Small intestine (tissue), 7 donors: ENCODE results near the gene FRAT2. TPM values are rescaled to one million over a fixed set of nuclear protein-coding genes. Genes with fewer than 3 reads are reported as not detected.

ENCODE experiments used
- DNase-seq, 2 donors: peaks; one replicate each; pipeline versions ENCODE4 v3.0.0 to v3.0.0-alpha.2; 2013
- FAIRE-seq: peaks from 2 replicates; lab custom pipeline; 2012; peaks lifted over from hg19 to GRCh38; lab: Jason Lieb, UNC
- H3K27ac ChIP-seq, 3 donors: one replicate each; pipeline ENCODE4 v1.5.1; 2013; ENCODE audit warnings: low read length in 2 of 3, mild to moderate bottlenecking in 2 of 3, control low read depth in 1 of 3, inconsistent platforms in 1 of 3, low read depth in 1 of 3, moderate library complexity in 1 of 3
- H3K27me3 ChIP-seq, 3 donors: one replicate each; pipeline ENCODE4 v1.6.1; 2013; ENCODE audit warnings: low read length in 3 of 3, inconsistent platforms in 1 of 3; ENCODE audit not compliant: control insufficient read depth in 3 of 3, insufficient read depth in 3 of 3
- H3K36me3 ChIP-seq, 3 donors: one replicate each; pipeline ENCODE4 v1.6.1; 2013; ENCODE audit warnings: low read length in 3 of 3, inconsistent platforms in 1 of 3, low read depth in 1 of 3, mild to moderate bottlenecking in 1 of 3, moderate library complexity in 1 of 3; ENCODE audit not compliant: control insufficient read depth in 3 of 3, insufficient read depth in 2 of 3
- H3K4me1 ChIP-seq, 3 donors: one replicate each; pipeline ENCODE4 v1.6.1; 2013; ENCODE audit warnings: low read length in 2 of 3, inconsistent platforms in 1 of 3, low read depth in 1 of 3, mild to moderate bottlenecking in 1 of 3, moderate library complexity in 1 of 3; ENCODE audit not compliant: control insufficient read depth in 3 of 3, insufficient read depth in 2 of 3
- H3K4me3 ChIP-seq, 3 donors: one replicate each; pipeline ENCODE4 v1.5.1; 2013; ENCODE audit warnings: low read length in 3 of 3, control low read depth in 1 of 3, inconsistent platforms in 1 of 3, low read depth in 1 of 3, mild to moderate bottlenecking in 1 of 3, moderate library complexity in 1 of 3
- H3K9me3 ChIP-seq, 2 donors: one replicate each; pipeline ENCODE4 v1.6.1; 2013; ENCODE audit warnings: low read depth in 1 of 2, low read length in 1 of 2; ENCODE audit not compliant: control insufficient read depth in 2 of 2, insufficient read depth in 1 of 2
- WGBS, 3 donors: extraction: QIAGEN DNeasy Blood & Tissue Kit; methylation state at CpG; one replicate each; pipeline ENCODE4 v1.1.7; 2013; 5-methylcytosine and 5-hydroxymethylcytosine counted together
- polyA plus RNA-seq, 4 donors: library from polyadenylated mRNA; stranded (reverse) in 3 of 4; unstranded in 1 of 4; fragments of 200-250 nt in 3 of 4; fragments of 120-200 nt in 1 of 4; gene quantifications; one replicate each; pipeline versions ENCODE4 v1.2.1 to v1.2.3, GENCODE V29; 2013
- donor health status: healthy with polysubstance abuse.
- donor health status: control.
- donor health status: control.
- donor health status: Bipolar disorder and iron deficiency.
- donor health status: healthy.

FRAT2 gene
- polyA plus RNA-seq, 4 donors: 23.2 to 38.2 (median 29.1) TPM

DNA sequence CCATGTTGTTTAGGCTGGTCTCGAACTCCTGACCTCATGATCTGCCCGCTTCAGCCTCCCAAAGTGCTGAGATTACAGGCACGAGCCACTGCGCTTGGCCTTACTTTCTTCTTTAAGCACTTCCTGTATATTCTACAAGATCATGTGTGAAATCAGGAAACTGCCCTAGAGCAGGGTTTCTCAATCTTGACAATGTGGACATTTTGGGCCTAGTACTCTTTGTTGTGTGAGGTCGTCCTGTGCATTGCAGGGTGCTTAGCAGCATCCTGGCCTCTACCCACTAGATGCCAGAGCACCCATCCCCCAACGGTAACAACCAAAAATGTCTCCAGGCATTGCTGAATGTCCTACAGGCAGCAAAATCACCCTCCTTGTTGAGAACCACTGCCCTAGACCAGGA, 41.9 kb upstream of the FRAT2 start:
- 82 to 92% (median 91%) methylated on average over 6 of the region's 6 CpGs for WGBS, 3 donors
- H3K4me3 ChIP-seq: no peak overlapping the region
- H3K27ac ChIP-seq: no peak overlapping the region
- H3K27me3 ChIP-seq: no peaks in the 10 kb centered on the region
- peaks cover 2 to 80% (median 5%) of the 10 kb centered on the region in 3 donors for H3K36me3 ChIP-seq
- no peaks in the 10 kb centered on the region for H3K9me3 ChIP-seq
- peaks cover 0 to 24% (median 4%) of the 10 kb centered on the region in 3 donors for H3K4me1 ChIP-seq
- no peak for FAIRE-seq
- no peak for DNase-seq

DNA sequence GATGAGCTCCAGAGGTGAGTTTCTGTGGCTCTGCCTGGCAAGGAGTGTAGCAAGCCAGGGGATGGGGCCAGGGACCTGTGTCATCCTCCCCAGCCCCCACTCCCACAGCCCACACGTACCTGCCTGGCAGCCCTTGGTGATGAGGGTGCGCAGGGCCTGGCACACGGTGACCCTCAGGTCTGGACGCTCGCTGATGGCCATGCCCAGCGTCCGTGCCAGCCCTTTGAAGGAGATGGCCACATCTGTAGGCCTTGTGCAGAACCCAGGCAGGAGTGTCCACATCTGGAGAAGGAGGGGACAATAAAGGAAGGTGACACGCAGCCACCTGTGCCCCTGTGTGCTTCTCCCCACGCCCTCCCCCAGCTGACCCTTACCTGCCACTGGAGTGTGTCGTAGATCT, 38.9 kb upstream of the FRAT2 start:
- Histone ChIP-seq H3K4me3 (no peak overlapping the region), H3K36me3 (peaks cover 2 to 88% (median 5%) of the 10 kb centered on the region in 3 donors), H3K4me1 (no peaks in the 10 kb centered on the region), H3K27ac (no peak overlapping the region), H3K27me3 (no peaks in the 10 kb centered on the region), H3K9me3 (no peaks in the 10 kb centered on the region)
- 97 to 99% (median 97%) methylated on average over 9 to 10 of the region's 10 CpGs for WGBS, 3 donors
- no peak for FAIRE-seq
- no peak for DNase-seq

DNA sequence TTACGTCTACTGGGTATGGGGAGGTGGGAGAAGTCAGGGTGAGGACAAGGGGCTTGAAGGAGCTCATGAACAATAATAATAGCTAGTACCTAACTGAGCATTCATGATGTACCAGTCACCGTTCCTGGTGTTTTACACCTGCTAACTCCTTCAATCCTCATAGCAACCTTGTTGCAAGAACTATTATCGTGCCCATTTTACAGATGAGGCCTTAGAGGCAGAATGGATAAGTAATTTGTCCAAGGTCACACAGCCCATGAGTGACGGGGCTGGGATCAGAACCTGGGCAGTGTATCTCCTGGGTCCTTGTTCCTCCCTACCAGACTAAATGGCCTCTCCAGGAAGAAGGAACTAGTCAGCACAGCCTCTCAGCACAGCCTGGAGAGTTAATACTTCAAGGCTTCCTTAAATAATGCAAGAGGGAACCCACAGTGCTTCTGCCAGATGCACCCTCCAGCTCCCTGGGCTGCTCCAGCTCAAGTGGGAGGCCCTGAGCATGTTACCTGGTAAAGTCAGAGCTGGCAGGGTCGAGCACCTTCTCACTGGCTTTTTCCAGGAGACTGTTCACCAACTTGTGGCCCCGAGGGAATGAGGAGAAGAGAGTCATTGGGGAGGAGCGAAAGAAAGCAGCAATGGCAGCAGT, 37.8 kb upstream of the FRAT2 start:
- WGBS, 3 donors: 92 to 95% (median 95%) methylated on average over 7 of the region's 7 CpGs
- peaks cover 2 to 87% (median 5%) of the 10 kb centered on the region in 3 donors for H3K36me3 ChIP-seq

DNA sequence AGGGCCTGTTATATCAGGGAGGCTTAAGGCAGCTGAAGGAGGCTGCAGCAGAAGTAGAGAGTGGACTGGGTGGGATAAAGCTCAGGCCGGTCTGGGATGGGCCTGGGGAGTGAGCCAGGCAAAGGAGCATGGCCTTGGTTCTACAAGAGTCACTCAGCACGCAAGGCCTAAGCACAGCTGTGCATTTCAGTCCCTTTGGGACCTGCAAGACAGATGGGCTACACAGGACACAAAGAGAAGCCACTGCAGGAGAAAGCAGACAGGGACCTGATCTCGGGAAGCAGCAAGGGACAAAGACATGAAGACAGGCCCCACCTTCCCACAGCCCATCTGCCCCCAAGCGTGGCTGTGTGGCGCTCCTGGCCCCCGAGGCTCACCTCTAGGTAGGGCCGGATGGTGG, 37.2 kb upstream of the FRAT2 start:
- Histone ChIP-seq H3K4me3 (no peak overlapping the region), H3K36me3 (peaks cover 2 to 87% (median 6%) of the 10 kb centered on the region in 3 donors), H3K27me3 (no peaks in the 10 kb centered on the region), H3K27ac (no peak overlapping the region), H3K9me3 (no peaks in the 10 kb centered on the region), H3K4me1 (no peaks in the 10 kb centered on the region)
- FAIRE-seq (no peak), DNase-seq (no peak)
- WGBS, 3 donors: 92 to 98% (median 92%) methylated on average over 7 of the region's 7 CpGs

More for the DNA sequence above, 37.8 kb upstream of the FRAT2 start:
- Histone ChIP-seq H3K27ac (no peak overlapping the region), H3K9me3 (no peaks in the 10 kb centered on the region), H3K4me3 (no peak overlapping the region), H3K4me1 (no peaks in the 10 kb centered on the region), H3K27me3 (no peaks in the 10 kb centered on the region)
- FAIRE-seq (no peak), DNase-seq (no peak)

DNA sequence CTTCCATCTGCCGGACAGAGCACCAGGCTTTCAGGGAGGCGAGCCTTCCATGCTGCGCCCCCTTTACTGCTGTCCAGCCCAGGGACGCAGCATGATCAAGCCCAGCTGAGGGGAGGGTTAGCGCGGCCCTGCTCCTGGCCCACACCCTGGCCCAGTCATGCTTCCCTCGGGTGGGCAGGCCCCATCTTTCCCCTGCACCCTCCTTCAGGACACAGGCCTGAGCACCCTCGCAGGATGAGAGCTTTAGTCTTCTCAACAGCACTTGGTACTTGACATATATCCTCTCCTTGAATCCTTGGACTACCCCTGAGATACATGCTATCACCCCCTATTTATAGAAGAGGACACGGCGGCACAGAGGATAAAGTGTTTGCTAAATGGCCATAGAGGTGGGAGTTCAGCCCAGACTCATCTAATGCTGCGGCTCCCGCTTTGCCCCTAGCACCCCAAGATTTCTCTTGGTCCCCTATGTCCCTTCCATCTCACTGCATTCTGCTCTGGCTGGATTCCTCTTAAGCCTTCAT, 32.7 kb upstream of the FRAT2 start:
- Histone ChIP-seq H3K36me3 (peaks cover 2 to 94% (median 7%) of the 10 kb centered on the region in 3 donors), H3K4me1 (no peaks in the 10 kb centered on the region), H3K27me3 (no peaks in the 10 kb centered on the region), H3K9me3 (no peaks in the 10 kb centered on the region), H3K4me3 (no peak overlapping the region), H3K27ac (no peak overlapping the region)
- WGBS, 3 donors: 90 to 97% (median 95%) methylated on average over 12 of the region's 12 CpGs
- DNase-seq (no peak), FAIRE-seq (no peak)

DNA sequence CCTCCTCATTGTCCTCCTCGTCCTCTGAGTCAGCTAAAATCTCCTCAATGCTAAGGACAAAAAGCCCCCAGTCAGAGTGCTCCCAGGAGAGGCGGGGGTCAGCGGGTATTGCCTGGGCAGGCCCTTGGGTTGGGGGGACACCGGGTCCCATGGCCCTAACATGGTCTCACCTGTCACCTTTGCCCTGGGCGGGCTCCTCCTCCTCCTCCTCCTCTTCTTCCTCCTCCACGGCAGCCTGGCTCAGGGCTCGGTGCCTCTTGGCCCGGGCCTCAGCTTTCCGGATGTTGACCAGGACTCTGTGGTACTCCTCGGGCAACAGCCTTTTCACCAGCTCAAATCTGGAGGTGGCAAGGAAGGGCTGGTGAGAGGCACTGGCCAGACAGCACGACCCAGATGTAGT, 32.0 kb upstream of the FRAT2 start:
- Histone ChIP-seq H3K27ac (peak overlapping the region in 1 of 3 donors; percentile 22), H3K4me3 (no peak overlapping the region), H3K27me3 (no peaks in the 10 kb centered on the region), H3K9me3 (no peaks in the 10 kb centered on the region), H3K4me1 (no peaks in the 10 kb centered on the region), H3K36me3 (peaks cover 2 to 91% (median 5%) of the 10 kb centered on the region in 3 donors)
- WGBS, 3 donors: 91 to 94% (median 92%) methylated on average over 11 of the region's 11 CpGs
- no peak for DNase-seq
- FAIRE-seq: no peak

DNA sequence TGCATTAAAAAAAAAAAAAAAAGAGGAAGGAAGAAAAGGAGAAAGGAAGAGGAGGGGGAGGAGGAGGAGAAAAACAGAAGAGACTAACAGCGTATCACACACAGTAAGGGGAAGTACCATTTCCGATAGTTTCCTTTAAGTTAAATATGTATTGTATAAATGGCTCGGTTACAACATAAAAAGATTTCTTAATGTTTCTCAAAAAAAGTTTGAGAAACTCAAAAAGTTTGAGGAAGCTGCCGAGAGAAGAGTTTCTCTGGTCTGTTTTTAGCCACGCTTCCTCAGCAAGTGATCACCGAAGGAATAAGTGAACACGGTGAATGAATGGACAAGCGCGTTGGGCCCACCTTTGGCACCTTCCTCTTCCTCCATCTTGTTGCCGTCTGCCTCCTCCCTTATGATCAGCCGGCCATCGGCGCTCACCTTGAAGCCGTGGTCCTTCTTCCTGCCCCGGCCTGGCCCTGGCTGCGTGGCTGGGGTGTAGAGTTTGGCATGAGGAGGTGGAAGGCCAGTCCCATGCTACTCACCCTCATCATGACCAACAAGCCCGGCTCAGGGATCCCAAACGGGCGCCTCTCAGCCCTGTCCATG, 31.3 kb upstream of the FRAT2 start:
- H3K27ac ChIP-seq: peak overlapping the region in 1 of 3 donors; percentile 22
- H3K36me3 ChIP-seq: peaks cover 2 to 91% (median 5%) of the 10 kb centered on the region in 3 donors
- no peaks in the 10 kb centered on the region for H3K27me3 ChIP-seq
- no peaks in the 10 kb centered on the region for H3K9me3 ChIP-seq
- no peak for DNase-seq
- H3K4me1 ChIP-seq: no peaks in the 10 kb centered on the region
- 81 to 91% (median 81%) methylated on average over 19 of the region's 19 CpGs for WGBS, 3 donors
- no peak for FAIRE-seq
- H3K4me3 ChIP-seq: no peak overlapping the region

DNA sequence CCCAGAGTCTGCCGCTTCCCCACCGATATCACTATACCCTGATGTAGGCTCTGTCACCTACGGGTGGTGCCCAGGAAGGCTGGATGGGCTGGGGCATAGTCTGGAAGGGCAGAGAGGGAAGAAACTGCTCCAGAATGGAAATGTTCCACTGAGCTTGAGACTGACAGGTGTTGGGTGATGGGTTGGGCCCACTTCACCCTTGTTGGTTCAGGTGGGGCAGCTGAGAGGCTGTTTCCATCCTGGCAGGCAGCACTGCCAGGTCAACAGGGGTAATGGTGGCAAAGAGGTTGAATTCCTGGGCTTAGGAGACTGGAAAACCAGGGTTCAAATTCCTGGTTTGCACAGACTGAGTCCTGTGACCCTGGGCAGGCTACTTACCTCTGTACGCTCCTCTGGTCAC, 28.5 kb upstream of the FRAT2 start:
- H3K36me3 ChIP-seq: peaks cover 2 to 91% (median 5%) of the 10 kb centered on the region in 3 donors
- no peak for DNase-seq
- no peaks in the 10 kb centered on the region for H3K9me3 ChIP-seq
- no peaks in the 10 kb centered on the region for H3K4me1 ChIP-seq
- no peaks in the 10 kb centered on the region for H3K27me3 ChIP-seq
- H3K27ac ChIP-seq: no peak overlapping the region
- no peak for FAIRE-seq
- no peak overlapping the region for H3K4me3 ChIP-seq
- 92 to 99% (median 97%) methylated on average over 4 of the region's 4 CpGs for WGBS, 3 donors
